Measurements from ENCODE around the gene TRIM3.

DNA sequence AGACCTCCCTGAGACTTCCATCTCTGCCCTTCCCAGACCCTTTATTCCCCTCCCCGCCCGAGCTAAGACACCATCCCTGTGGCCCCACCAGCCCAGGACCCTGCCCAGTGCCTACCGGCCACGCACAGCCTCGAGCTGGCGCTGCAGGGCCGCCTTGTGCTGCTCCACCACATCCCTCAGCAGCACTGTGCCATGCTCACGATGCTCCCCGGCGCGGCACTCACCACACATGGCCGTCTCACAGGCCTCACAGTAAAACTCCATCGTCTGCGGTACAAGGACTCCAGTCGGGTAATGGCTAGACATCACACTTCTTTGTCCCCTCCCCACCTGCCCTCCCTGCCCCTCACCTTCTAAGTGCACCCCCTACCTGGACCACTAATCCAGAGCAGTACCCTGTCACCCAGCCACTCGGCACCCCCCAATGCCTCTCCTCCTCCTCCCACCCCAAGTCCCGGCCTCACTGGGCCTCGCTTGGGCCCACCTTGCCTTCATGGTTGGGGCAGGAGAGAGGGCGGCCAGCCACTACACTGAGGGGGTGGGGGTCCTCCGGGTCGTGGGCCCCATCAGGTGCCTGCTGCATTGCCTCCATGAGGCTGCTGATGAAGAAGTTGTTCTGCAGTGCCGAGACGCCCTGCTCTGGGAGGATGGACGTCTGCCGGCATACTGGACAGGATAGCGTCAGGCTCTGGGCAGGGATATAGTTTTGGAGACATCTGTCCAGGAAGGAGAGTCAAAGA lies 16.0 kb downstream of the TRIM3 start:
- no peak for TF ChIP-seq GATA3 (IDR thresholded peaks at IDR 0.05; ENCODE audit: low read depth, low read length)
- no peak for TF ChIP-seq GATA2 (IDR thresholded peaks at IDR 0.05; ENCODE audit: low read depth, low read length)
